ENCODE data around the gene PHACTR3. TPM values are rescaled to one million over a fixed set of nuclear protein-coding genes. Genes with fewer than 3 reads are reported as not detected.

PHACTR3 gene
- total and polyA plus RNA-seq, 2 of the 8 experiments (the other 6 are each of a cell fraction or from before 2014, with no cell fraction given), result 0.05 to 0.13 TPM

- 87% methylated on average over 12 of the region's 12 CpGs; no CpG with 5 or more reads in 1 of the 2 experiments for WGBS, 2 experiments (ENCODE audit: extremely low coverage in 1 of 2, insufficient coverage in 1 of 2, insufficient read length in 1 of 2, insufficient replicate concordance in 2 of 2, low coverage in 1 of 2, low lambda C conversion rate in 2 of 2, missing lambda C conversion rate in 1 of 2)
- Histone ChIP-seq H3K79me1 (ENCODE audit: low read depth, low read length) (no peaks in the 10 kb centered on the region), H2BK12ac (ENCODE audit: low read depth, low read length) (no peak overlapping the region), H2AK5ac (ENCODE audit: low read depth, low read length) (no peak overlapping the region), H4K8ac (ENCODE audit: extremely low read depth, insufficient read depth, low read length) (no peak overlapping the region), H3K23ac (ENCODE audit: insufficient read length) (no peak overlapping the region), H3K36me3 (ENCODE audit: control insufficient read depth in 2 of 4, insufficient read depth in 4 of 4, low read length in 3 of 4) (no peaks in the 10 kb centered on the region), H2AFZ (ENCODE audit: low read length) (no peak overlapping the region), H4K91ac (replicated peaks; ENCODE audit: insufficient read length, low read length) (no peak overlapping the region), H3K4me2 (ENCODE audit: insufficient read depth in 1 of 2, low read depth in 2 of 2, low read length in 2 of 2) (no peak overlapping the region), H3K9me3 (ENCODE audit: insufficient read depth in 2 of 2, low read depth in 1 of 2, low read length in 1 of 2) (peaks cover 75 to 85% of the 10 kb centered on the region in 2 experiments), H3K4ac (replicated peaks; ENCODE audit: insufficient read length, low read depth, low read length) (no peak overlapping the region), H3K4me1 (replicated peaks in 1 of 4; ENCODE audit: control insufficient read depth in 3 of 4, insufficient read depth in 4 of 4, low read length in 3 of 4) (no peaks in the 10 kb centered on the region), H3K18ac (ENCODE audit: extremely low read depth, low read length) (no peak overlapping the region), H2BK20ac (ENCODE audit: low read length) (no peak overlapping the region), H3K56ac (replicated peaks; ENCODE audit: insufficient read length, low read depth, low read length) (no peak overlapping the region), H2BK120ac (replicated peaks; ENCODE audit: low read depth, low read length) (no peak overlapping the region), H4K5ac (ENCODE audit: insufficient read length, low read depth, low read length) (no peak overlapping the region), H3K4me3 (ENCODE audit: extremely low read depth in 1 of 4, insufficient read depth in 2 of 4, low read depth in 3 of 4, low read length in 4 of 4) (no peak overlapping the region), H4K20me1 (replicated peaks in 1 of 2; ENCODE audit: control insufficient read depth in 1 of 2, insufficient read depth in 2 of 2, low read length in 2 of 2) (no peaks in the 10 kb centered on the region), H3K23me2 (ENCODE audit: low read depth, low read length) (no peaks in the 10 kb centered on the region), H3K9ac (replicated peaks in 1 of 4; ENCODE audit: extremely low read depth in 1 of 4, low read depth in 3 of 4, low read length in 3 of 4) (no peak overlapping the region), H3K14ac (ENCODE audit: insufficient read length) (no peak overlapping the region), H2BK15ac (ENCODE audit: low read length) (no peak overlapping the region), H3K27me3 (replicated peaks in 1 of 4; ENCODE audit: control insufficient read depth in 3 of 4, extremely low read depth in 1 of 4, insufficient read depth in 3 of 4, low read length in 3 of 4) (no peaks in the 10 kb centered on the region), H3K27ac (ENCODE audit: low read depth, low read length) (no peak overlapping the region), H2BK5ac (ENCODE audit: low read depth, low read length) (no peak overlapping the region), H3K79me2 (ENCODE audit: control insufficient read depth in 1 of 2, insufficient read depth in 2 of 2, low read length in 2 of 2) (no peaks in the 10 kb centered on the region)
- DNase-seq (ENCODE audit: low read depth in 1 of 2, low spot score in 2 of 2) (no peak), FAIRE-seq (no peak)
- ChIA-PET POLR2A (ENCODE audit: partially characterized antibody) (no interaction called here), CTCF (ENCODE audit: partially characterized antibody) (no interaction called here)
- no peak for TF ChIP-seq RXRA (IDR thresholded peaks at IDR 0.05; ENCODE audit: insufficient read depth, low read depth, low read length)
Observed at GRCh38 chr20:59718751-59719150, 114.4 kb downstream of the PHACTR3 start.
